Astrocyte of the hippocampus (primary cell): ENCODE measurements around the gene SCLY.

ENCODE experiments used
- DNase-seq: peaks from one replicate; pipeline ENCODE4 v3.0.0; 2011; ENCODE audit warnings: low read depth, low spot score

SCLY gene

DNA sequence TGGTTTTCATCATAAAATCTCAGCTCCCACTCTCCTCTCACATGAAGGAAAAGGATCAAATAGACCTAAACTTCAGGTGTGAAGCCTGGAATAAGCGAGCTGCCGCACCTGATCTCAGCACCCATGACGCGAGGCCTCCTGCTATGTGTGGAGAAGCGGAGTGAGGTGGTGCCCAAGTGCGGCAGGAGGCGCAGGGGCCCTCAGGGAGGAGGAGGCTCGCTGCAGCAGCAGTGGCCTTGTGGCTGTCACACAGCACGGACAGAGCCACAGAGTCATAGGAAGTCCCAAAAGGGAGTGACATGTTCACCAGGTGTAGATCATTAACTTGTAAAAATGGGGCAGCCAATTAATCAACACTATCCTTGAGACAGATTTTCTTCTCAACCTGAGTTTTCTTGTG, 9.1 kb downstream of the SCLY start:
- no peak for DNase-seq

DNA sequence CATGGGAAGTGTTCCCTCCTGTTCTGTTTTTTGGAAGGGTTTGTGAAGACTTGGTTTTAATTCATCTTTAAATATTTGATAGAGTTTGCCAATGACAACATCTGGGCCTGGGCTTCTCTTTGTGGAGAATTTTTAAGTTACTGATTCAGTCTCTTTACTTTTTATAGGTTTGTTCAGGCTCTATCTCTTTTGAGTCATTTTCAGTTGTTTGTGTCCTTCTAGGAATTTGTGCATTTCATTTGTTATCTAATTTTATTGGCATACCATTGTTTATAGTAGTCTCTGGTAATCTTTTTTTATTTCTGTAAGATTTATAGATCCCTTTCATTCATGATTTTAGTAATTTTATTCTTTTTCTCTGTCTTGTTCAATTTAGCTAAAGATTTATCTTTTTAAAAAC, 14.6 kb downstream of the SCLY start:
- DNase-seq, result no peak

DNA sequence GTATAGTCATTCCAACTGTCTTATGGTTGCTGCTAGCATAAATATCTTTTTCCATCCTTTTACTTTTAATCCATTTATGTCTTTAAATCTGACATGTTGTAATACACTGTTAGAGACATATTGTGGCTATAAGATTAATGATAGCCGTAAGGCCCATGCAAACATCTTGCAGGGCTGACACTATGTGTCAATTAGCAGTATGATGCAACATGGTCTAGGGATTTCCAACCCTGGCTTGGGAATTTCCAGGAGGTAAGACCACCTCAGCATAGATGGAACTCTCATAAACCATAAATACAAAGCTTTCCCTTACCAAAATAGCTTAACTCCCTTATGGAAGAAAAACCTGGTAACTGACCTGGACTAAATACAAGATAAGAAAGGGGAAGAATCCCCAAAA, 16.5 kb downstream of the SCLY start:
- DNase-seq, result no peak

DNA sequence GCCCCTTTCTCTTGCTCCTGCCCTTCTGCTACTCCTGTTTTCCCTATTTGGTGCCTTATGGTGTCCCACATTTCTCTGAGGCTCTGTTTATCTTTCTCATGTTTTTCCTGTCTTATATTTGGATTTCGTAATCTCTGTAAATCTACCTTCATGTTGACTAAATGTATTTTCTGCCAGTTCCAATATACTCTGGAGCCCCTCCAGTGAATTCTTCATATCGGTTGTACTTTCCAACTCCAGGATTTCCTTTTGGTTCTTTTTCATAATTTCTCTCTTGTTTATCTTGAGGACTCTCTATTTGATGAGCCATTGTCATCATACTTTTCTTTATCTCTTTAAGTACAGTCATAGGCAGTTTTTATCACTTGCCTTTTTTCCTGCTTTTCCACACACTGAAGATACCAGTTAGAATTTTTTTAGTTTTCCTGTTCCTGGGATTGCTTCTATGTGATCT, 19.1 kb downstream of the SCLY start:
- no peak for DNase-seq

DNA sequence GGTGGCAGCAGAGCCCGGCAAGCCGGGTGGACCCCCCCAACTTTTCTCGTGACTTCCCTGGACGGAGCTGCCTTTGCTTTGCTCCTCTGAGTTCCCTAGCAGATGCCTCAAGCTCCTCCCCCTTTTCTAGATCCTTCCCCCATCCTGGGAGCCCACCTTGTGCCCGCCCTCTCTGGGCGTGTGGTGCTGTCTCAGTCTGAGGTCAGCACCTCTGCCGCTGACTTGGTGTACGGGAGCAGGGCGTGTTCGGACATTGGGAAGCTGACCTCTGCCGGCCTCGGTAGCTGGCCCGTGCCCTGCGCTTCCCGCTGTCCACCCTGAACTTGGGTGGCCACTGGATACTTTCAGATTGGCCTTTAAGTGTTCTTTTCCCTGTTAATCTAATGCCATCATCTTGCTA, 19.7 kb downstream of the SCLY start:
- DNase-seq, result no peak

DNA sequence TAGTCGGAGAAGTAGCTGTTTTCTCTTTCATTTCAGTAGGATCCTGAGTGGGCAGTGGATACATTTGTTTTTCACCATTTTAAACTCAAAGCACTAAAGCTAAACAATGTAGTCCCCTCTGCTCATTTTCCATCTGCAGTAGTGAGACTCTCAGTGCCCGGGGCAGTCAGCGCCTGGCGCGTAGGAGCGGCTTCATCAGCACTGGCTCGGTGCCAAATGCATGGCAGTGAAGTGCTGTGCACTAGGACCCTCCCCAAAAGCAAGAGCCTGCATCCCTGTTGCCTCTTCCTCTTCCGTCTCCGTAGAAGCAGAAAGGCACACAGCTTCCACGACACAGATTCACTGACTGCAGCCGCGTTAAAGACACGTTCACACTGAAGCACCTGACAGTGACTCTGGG, 20.3 kb downstream of the SCLY start:
- no peak for DNase-seq

DNA sequence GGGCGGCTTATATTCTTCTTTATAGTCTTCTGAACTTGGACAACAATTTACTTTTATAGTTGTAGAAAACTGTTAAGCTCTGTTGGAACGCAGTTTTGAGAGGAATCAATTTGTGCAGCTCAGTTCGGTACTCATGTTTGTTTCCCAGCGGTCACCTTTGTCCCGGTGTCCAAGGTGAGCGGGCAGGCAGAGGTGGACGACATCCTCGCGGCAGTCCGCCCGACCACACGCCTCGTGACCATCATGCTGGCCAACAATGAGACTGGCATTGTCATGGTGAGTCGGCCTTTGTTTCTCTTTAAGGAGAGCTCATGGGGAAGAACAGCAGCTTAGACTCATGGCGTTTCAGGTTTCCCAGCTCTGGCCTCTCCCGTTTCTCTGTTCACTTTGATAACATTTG, 20.8 kb downstream of the SCLY start:
- no peak for DNase-seq

DNA sequence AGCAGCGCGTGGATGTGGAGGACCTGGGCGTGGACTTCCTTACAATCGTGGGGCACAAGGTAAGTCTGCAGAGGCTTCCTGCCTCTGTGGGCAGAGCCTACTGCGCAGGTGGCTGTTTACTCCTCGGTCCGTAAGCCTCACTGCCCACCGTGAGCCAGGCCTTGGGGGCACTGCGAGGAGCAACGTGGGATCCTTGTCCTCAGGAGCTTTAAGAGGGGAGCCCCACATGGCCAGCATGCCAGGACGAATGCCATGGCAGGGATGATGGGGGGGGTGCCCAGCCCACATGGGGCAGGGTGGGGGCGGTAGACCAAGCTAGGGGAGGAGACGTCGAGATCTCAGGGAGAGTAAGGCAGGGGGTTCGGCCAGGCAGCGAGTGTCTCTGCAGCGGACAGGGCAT, 21.4 kb downstream of the SCLY start:
- DNase-seq, result no peak

DNA sequence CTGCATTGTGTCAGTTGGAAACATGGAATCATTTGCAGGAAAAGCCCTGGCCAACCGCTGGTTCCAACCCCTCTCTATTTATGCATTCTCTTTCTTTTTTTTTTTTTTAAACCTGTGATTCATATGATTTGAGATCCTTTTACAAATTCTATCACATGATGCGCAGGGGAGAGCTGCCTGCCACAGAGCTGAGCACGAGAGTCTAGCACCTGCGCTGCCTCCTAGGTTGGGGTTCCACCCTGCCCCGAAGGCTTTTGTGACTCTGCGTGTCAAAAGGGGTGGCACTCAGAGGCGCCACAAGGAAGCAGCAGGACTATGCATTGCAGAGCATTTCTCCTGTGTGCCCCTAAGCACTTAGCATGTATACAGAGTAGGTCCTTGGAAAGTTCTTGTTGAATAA, 22.0 kb downstream of the SCLY start:
- no peak for DNase-seq

DNA sequence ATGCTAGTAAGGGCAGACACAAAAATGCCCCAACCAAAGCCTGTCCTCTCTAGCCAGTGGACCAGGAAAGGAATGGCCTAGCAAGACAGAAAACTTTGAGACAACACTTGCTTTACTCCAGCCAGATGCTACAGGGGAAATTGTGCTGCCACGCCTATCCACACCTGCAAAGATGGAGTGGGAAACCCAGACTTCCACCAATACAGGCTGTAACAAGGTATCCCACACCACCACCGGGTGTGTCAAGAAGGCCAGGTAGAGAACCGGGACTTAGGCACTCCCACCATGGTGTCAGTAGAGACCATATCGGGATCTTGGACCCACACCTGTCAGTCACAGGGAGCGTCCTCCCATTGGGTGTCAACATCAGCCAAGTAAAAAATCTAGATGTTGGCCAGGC, 23.1 kb downstream of the SCLY start:
- DNase-seq, result no peak

DNA sequence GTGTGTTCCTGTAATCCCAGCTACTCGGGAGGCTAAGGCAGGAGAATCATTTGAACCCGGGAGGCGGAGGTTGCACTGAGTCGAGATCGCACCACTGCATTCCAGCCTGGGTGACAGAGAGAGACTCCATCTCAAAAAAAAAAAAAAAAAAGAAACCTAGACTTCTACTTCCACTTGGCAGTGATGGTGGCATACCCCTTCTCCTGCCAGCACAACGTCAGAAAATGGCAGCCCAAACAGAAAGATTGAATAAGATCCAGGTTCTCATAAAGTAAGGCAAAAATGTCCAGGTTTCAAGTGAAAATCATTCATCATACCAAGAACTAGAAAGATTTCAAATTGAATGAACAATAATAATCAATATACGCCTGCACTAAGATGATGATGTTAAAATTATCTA, 24.0 kb downstream of the SCLY start:
- no peak for DNase-seq

DNA sequence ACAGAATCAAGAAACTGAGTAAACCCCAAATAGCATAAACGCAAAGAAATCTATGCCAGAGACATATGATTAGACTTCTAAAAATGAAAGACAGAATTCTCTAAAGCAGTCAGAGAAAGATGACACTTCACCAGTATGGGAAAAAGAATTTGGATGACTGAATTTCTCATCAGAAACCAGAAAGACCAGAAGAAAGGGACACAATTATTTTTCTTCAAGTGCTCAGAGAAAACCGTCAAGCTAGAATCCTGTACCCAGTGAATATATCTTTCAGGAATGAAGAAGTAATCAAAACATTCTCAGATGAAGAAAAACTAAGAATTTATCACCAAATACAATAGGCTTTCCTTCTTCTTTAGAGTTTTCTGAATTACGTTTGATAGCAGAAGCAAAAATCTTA, 25.1 kb downstream of the SCLY start:
- no peak for DNase-seq

DNA sequence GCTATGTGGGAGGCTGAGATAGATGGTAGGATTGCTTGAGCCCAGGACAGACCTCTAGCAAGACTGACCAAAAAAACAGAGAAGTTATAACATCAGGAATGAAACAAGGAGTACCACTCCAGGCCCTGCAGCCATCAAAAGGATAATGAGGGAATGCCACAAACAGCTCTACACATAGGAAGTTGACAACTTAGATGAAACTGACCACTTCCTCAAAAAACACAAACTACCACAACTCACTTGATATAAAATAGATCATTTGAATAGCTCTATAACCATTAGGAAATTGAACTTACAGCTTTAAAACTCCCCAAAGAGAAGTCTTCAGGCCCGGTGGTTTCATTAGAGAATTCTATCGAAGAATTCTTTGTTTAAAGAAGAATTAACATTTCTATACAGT, 26.4 kb downstream of the SCLY start:
- no peak for DNase-seq

DNA sequence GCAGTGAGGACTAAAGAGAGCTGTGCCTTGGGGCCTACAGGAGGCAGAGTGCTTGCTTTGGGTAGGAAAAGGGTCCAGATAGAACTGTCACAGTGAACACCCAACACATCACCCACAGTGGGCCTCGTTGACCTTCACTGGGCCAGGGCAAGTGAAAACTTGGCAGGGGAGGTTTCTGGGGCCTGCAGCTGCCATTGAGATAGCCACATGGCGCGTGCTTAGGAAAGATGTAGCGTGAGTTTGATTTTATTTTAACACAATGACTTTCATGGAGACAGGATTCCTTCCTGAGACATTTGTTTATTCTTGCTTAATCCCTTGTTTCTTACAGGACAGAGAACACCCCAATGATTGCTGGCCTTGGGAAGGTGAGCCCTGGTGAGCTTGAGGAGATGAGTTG, 30.1 kb downstream of the SCLY start:
- DNase-seq, result no peak

DNA sequence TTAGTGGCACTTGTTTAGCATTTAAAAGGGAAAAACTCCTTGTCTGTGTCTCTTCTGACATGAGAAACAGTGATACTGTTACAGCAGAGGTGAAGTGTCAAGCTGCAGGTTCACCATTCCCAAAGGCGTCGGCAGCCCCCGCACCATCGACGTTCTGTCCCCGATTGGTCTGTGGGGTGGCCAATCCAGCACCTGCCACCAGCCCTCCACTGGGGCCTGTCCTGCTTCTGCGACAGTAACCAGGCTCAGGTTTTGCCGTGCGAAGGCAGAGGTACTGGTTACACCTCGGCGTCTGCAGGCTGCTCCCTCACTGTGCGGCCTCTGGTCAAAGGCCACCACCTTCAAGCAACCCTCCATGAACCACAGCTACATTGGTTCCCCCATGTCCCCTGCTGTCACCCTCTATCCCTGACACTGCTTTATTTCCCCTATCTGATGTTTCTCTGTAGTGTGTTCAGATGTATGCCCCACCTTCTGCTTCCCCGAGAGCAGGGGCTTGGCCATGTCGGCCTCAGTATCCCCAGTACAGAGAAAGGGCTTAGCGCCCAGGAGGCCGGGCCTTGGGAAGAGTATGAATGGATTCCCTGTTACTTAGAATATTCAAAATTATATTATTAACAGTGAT, 30.7 kb downstream of the SCLY start:
- no peak for DNase-seq

DNA sequence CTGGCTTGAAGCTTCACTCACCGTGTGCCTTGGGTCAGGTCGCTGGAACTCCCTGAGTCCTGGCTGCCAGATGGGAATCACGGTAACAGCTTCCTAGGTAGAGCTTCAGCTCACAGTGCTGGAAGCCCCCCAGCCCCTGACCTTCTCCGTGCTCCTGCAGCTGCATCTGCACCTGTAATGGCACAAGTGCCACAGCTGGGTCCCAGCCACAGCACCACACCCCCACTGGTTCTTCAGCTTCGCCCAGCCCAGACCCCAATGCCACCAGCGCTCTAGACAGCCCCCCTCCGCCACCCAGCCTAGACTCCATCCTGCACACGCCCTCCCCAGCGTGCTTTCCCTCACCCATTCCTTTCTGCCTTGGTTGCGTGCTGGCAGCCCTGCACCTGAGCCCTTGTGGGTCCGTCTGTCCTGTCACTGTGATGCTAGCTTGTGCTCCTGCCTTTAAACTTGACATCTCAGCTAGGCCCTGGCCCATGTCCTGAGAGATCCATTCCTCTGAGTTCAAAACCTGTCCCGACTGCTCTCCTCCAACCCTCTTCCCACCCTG, 31.8 kb downstream of the SCLY start:
- no peak for DNase-seq

DNA sequence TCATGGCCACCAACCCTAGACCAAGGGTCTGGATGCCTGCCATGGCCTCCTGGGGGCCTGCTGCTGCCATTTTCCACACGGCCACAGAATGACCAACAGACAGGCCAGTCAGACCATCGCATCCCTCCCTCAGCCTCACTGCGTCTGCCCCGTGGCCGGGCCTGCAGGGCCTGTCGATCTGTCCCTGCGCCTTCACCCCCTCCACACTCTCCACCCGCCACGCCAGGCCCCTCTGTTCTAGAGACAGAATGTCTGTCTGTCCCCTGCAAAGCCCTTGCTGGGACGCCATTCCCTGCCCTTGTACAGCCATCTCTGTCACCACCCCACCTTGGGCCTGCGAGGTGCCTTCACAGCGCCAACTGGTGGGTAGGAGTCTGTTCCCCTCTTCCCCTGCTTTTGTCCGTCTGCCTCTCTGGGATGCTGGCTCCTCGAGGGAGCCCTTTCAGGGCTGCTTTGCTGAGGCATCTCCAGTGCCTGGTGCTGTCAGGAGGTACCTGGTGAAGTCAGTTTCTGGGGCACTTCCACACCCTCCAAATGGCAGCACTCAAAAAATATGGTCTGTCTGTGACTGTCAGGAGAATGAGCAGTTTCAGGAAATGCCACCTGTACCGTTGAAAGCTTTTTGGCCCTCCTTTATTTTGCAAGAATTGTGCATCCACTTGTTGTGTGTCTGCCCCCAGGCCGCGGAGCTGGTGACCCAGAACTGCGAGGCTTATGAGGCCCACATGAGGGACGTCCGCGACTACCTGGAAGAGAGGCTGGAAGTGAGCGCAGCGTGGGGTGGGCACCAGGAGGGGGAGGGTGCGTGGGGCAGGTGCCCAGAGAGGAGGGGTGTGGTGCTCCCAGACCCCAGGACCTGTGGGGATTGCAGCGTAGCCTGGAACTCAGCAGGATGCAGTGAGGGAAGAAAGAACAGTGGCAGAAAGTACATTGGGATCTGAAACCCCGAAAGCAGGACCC, 32.7 kb downstream of the SCLY start:
- no peak for DNase-seq

DNA sequence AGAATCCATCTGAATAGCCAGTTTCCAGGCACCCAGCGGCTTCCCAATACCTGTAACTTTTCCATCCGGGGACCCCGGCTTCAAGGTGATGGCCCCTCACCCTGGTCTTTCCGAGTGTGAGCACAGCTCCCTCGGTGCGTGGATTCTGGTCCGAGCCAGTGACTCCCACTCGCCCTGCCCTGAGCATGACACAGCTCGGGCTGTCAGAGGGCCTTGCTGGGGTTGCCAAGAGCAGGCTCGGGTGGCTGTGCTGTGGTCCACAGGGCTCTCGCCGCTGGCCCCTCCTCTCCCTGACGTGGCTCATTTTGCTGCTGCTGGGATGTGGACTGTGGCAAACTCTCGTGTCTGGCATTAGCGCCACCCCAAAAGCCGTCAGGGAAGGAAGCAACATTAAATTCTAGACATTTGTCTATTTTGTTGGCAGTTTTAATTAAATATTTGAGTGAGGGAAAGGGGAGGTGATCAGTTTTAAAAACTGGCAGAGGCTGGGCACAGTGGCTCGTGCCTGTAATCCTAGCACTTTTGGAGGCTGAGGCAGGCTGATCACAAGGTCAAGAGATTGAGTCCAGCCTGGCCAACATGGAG, 33.7 kb downstream of the SCLY start:
- DNase-seq, result no peak

DNA sequence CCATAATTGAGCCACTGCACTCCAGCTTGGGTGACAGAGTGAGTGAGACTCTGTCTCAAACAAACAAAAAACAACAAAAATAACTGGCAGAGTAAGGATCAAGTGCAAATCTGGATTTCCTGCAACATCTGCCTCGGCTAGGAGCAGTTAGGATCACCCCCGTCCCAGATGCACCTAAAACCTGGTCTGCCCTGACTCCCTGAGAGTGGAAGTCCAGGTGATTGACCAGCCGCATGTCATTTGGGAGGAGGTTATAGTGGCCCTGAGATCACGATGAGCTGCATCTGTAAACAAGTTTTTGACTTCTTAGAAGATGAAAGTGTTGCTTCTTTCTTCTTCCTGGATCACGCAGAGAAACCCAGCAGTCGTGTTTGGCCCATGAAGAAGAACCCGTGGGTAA, 34.3 kb downstream of the SCLY start:
- DNase-seq, result no peak

DNA sequence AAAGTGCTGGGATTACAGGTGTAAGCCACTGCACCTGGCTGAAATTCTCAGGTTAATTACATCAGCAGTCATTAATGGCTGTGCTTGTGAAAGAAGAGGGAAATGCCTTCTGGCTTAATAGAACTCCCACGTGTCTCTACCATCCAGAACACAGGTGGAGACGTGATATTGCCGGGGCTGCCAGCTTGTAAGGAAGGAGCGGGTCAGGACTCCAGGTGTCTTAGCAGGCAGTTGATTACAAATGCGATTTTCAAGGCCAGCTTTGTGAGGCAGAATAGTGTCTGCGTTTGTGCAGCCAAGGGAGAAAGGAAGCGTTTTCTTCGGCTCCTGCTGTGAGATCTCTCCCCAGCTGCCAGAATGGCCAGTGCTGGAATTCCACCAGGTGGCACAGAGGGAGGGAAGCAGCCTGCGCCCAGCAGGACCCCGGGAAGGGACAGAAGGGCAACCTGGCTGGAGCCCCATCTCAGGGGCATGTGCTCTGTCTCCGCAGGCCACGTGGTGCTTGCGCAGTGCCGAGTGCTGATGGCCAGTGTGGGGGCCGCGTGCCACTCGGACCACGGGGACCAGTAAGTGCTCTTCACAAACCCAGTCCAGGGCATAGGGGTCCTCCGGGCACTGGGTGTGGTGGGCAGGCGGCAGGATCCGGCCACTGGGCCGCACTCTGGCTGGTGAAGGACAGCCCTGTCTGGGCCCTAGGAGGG, 35.7 kb downstream of the SCLY start:
- DNase-seq, result no peak

DNA sequence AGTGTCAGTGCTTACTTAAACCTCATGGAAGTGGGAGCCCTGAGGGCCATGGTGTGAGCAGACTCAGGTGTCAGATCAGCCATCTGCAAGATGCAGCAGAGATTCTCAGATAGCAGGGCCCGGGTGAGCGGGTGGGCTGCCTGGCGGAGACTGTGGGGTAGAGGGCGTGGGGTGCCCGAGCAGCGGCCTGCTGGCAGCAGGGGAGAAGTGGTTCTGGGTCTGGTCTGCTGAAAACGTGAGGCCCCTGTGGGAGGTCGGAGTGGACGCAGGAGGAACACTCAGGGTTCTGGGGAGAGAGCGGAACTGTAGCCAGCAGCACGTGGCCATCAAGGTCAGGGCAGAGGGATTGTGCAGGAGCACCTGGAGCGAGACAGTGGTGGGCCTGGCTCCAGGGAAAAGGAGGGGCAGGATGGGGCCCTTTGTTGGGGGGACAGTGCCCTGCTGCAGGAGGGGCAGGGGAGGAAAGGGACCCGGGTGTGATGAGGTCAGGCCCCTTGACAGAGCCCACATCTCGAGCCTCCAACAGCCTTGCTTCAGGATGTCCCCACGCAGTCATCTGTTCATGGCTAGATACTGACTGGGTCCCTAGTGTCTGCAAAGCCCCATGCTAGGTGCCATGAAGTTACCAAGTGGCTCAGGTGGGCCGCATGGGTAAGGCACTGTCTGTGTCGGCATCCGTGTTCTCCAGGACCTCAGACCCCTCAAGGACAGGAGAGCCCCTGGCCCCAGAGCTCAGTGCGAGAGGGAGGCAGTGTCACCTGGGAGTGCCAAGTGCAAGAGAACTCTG, 36.6 kb downstream of the SCLY start:
- DNase-seq, result no peak
